Kasumi-1 (cell line): ENCODE measurements around the gene PIPOX.

Source experiments
- DNase-seq, 2 experiments: peaks; one replicate each; lab custom pipeline; 2025; lab: John Stamatoyannopoulos, UW

The PIPOX gene

GRCh38 chr17:29019475-29020181 lies 23.3 kb upstream of the PIPOX start:
- DNase-seq: no peak

DNA sequence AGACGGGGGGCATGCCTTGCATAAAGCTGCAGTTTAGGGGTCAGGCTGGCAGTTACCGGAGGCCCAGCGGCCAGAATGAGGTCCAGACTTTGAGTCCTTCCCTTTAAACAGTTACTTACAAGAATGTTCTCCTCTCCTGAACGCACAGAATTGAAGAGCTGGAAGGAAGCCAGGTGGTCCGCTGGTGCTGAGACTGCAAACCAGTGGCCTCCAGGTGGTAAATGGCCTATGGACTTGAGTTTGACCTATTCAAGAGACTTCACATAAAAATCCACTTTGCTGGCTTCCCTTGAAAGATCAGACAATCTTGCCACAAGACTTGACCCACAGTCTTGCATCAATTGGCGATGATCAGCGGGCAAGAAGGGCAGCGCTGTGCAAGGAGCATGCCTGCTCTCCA lies 22.4 kb upstream of the PIPOX start:
- no peak for DNase-seq

DNA sequence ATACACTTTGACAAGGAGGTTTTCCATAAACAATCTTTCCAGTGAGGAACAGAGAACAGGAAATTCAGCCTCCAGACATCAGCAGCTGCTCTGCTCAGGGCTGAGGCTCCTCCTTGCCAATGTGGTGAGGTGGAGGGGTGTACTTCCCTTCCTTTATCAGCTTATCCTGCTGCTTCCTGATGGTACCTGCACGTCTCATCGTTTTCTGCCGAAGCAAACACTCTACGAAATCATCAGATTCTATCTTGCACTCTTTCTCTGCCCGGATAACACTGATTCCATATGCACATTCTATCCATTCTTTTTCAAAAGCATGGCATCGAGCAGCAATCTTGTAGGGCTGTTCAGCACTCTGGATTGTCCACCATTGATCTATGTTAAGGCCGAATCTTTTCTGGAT lies 21.7 kb upstream of the PIPOX start:
- peak in 1 of 2 experiments; percentile 8 for DNase-seq

- DNase-seq: no peak
These were observed 20.9 kb upstream of the PIPOX start for GRCh38 chr17:29022074-29022473.

GRCh38 chr17:29024316-29024952 lies 18.5 kb upstream of the PIPOX start:
- DNase-seq: peak in 1 of 2 experiments; percentile 8

GRCh38 chr17:29031488-29031887 lies 11.5 kb upstream of the PIPOX start:
- DNase-seq: peak; percentile 25 to 37

DNA sequence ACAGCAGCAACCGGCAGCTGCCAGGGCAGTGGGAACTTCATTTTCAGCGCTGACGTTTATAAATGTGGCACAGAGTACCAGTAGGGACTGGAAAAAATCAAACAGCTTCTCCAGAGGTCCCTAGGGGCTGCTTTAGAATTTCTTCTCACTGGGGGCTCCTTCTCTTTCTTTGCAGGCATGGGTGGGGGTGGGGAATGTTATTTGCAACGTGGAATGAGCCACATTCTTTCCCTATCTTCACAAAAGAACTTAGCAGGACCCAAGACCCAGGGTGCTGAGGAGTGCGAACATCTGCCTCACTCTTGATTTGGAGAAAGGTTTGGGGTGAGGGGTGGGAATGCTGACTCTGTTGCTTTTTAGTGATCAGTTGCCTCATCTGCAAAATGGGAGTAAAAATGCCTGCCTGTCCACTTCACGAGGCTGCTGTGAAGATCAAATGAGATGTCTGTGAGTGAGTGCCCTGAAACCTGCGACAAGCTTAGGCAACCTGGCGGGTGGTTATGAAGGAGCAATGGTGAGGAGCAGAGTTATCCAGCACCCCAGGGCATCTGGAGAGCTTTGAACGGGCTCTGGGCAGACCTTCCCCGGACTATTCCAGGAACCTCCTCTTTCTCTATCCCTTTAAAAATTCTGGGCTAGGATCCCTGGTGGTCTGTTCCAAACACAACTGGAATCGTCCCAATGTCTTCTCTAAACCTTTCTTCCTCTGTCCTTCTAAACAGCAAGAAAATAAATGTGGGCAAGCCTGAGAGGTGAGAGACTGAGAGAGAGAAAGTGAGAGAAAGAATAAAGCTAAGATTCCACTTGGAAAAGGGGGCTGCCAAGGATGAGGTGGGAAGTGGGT lies 10.7 kb upstream of the PIPOX start:
- no peak for DNase-seq

DNA sequence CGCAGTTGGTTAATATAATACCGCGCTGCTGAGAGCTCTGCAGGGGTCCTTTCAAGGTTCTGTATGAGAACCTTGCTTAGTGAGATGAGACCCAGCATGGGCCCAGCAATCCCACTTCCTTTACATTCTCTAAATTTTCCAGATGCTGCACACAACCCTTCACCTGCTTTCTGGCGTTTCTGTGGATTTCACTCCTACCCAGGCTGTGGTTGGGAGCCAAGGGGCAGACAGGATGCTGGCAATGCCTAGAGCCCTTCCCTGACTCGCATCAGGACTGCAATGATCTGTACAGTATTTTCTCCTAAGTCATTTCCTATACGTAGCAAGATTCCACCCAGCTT lies 10.1 kb upstream of the PIPOX start:
- DNase-seq: no peak

- DNase-seq: no peak
These were observed 8.4 kb upstream of the PIPOX start for GRCh38 chr17:29034510-29034909.

DNA sequence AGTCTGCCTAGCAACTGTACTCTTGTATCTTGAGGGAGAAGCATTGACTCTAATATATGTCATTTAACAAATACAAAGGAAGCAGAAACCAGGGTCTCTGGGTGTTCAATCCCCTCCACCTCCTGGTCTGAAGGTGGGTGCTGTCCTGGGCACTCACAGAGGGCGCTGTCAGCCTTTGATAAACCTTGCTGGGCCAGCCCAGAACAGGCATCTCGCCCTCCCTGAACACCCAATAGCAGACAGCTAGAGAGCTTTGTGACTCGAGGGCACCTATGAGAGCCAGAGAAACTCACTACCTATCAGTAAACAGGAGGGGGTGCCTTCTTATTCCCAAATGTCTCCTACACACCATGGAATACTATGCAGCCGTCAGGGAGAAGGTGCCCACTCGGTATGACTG lies 6.4 kb upstream of the PIPOX start:
- DNase-seq: no peak

- no peak for DNase-seq
These were observed 5.2 kb upstream of the PIPOX start for GRCh38 chr17:29037739-29038084.

DNA sequence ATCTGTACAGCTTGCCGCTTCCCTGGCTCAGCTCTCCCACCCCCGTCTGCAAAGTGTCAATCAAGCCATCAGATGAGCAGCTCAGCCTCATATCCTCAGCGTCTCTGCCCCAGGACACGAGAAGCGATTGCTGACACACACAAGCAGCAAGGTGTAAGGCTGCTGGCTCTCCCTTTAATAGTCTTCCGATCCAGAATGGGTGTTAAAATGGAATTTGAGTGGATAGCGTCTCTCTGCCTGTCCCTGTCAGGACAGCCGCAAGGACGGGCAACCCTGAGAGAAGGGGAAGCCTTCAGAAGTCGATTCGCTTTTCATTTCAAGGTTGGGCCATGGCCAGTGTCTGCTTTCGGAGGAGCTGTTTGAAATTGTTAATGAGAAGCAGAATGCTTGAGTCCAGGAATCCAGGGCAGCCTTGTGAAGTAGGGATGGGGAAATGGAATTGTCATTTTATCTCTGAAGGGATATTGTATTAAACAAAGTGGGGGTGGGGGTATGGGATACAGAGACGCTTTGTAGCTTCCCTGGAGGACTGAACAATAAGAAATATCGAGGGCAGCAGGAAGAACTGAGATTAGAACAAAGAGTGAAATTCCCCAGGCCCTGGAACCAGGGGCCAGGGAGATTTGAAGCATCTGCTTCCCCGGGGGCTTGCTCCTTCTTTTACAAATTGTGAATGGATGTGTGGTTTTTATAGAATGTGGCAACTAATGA lies 4.7 kb upstream of the PIPOX start:
- no peak for DNase-seq

GRCh38 chr17:29039764-29040598 lies 3.0 kb upstream of the PIPOX start:
- DNase-seq: no peak

GRCh38 chr17:29041091-29041490 lies 1.9 kb upstream of the PIPOX start:
- DNase-seq: no peak

DNA sequence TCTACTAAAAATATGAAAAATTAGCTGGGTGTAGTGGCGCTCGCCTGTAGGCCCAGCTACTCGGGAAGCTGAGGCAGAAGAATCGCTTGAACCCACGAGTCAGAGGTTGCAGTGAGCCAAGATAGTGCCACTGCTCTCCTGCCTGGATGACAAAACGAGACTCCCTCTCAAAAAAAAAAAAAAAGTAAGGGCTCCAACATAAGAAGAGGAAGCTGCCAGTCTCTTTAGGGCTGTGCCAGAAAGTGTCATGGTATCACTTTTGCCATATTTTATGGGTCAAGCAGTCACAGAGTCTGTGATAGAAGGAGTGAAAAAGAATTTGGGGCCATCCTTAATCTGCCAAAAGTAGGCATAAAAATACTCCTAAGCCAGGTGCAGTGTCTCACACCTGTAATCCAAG lies 1.4 kb upstream of the PIPOX start:
- DNase-seq: no peak

DNA sequence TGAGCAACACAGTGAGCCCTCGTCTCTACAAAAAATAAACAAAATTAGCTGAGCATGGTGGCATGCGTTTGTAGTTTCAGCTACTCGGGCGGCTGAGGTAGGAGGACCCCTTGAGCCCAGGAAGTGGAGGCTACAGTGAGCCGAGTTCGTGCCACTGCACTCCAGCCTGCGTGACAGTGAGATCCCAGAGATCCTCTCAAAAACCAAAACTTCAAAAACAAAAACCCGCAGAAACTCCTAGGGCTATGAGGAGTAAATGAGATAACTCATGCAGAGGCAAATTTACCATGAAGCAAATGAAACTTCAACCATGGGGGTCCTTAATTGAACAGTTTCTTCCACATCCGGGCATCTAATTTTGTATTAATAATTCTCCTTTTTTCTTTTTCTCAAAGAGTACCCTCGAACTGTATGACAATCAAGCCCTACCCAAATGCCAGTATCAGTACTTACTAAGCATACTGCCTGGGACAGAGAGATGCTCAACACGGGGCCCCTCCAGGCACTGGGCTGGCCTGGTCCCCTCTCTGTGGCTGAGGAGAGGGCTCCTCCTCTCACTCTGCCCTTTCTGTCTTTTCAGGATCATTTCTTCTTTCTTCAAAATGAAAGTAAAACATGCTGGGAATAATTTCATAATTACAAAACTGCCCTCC lies 789 bp upstream of the PIPOX start:
- DNase-seq: peak in 1 of 2 experiments; percentile 15

DNA sequence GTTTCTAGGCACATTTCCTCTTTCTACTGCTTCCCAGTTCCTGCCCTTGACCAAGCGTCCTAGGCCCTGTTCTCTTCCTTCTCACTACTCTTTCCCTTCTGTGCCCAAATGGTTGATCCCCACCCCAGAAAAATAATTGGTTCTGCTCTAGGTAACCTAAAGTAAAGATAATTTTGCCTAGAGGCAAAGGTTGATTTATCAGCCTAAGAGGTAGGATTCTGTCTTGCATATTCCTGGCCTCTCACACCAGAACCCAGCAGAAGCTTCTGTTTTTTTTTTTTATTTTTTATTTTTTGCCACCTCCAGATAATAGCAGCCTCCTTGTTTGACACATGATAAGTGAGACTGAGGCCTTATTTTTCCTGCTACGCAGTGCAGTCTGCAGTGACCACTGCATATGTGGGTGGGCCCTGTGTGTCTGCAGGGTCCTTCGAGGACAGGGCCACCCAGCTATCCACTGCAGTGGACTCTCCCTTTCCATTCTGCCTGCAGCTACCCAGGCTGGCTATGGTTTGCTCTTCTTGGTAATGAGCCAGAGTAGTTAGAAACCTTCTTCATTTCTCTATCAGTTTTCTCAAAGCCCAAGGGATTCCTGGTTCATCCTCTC lies 701 bp downstream of the PIPOX start:
- DNase-seq: no peak

- DNase-seq: no peak
These were observed 2.1 kb downstream of the PIPOX start for GRCh38 chr17:29045026-29045425.

DNA sequence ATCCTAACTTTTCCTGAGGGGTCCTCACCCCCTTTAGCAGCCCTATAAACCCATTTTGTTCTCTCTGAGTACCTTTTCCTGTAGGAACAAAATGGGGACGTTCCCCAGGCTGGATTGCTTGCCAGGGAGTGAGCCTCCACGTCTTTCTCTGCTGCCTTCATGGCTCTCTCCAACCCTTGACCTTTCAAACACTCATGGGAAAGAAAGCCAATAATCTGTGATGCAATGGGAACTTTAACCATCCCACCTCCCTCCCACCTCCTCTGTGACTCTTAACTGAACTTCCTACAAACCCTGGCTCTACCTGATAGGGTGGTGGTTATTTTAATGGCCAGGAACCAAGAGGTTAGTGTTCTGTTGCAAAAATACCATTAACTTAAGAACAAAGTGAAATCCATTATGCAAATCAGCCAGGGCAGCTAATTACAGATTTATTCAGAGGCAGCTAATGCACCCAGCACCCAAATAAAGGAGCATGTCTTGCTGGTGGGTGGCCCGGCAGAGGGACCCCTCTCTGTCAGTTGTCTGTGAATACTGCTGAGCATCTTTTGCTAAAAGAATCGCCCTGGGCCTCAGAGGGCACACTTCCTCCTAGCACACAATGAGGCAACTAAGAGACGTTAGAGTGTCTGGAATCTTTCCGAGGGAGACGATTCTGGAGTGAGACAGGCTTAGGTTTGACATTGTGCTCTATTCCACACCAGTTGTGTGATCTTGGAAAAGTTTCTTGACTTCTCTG lies 3.0 kb downstream of the PIPOX start:
- no peak for DNase-seq

GRCh38 chr17:29046473-29046839 lies 3.5 kb downstream of the PIPOX start:
- no peak for DNase-seq
